Osteoblast (primary cell): Measurements from ENCODE around the gene TMEM250. TPM values are rescaled to one million over a fixed set of nuclear protein-coding genes. Genes with fewer than 3 reads are reported as not detected.

ENCODE experiments used
- DNase-seq: peaks from one replicate; pipeline ENCODE4 v3.0.0; 2011; ENCODE audit warnings: low spot score, mixed read lengths; ENCODE audit not compliant: insufficient read length; ENCODE audit errors: missing footprints
- H2AFZ ChIP-seq: 2 replicates; pipeline ENCODE4 v1.6.0; 2011; ENCODE audit warnings: mild to moderate bottlenecking, low read length
- H3K27ac ChIP-seq: 2 replicates; pipeline ENCODE4 v1.5.1; 2011; ENCODE audit warnings: mild to moderate bottlenecking, low read depth, low read length, moderate library complexity
- H3K27me3 ChIP-seq: 2 replicates; pipeline ENCODE4 v1.6.0; 2012; ENCODE audit warnings: mild to moderate bottlenecking, control low read depth, inconsistent platforms, low read length, moderate library complexity; ENCODE audit not compliant: insufficient read depth
- H3K36me3 ChIP-seq: 2 replicates; pipeline ENCODE4 v1.5.1; 2011; ENCODE audit warnings: mild to moderate bottlenecking, low read length, control low read depth, moderate library complexity; ENCODE audit not compliant: insufficient read depth
- H3K4me1 ChIP-seq: 2 replicates; pipeline ENCODE4 v1.5.1; 2011; ENCODE audit warnings: mild to moderate bottlenecking, low read length, control low read depth, moderate library complexity; ENCODE audit not compliant: insufficient read depth
- H3K4me2 ChIP-seq: 2 replicates; pipeline ENCODE4 v1.6.0; 2011; ENCODE audit warnings: mild to moderate bottlenecking, low read length; ENCODE audit not compliant: insufficient read depth
- H3K4me3 ChIP-seq: fragments of 200-600 bp; sonication (generic); 3 replicates; pipeline ENCODE4 v1.5.1; 2012; ENCODE audit warnings: mild to moderate bottlenecking, low read length, inconsistent platforms; ENCODE audit not compliant: insufficient read depth
- H3K79me2 ChIP-seq: 2 replicates; pipeline ENCODE4 v1.6.0; 2012; ENCODE audit warnings: mild to moderate bottlenecking, low read length, control low read depth, inconsistent platforms; ENCODE audit not compliant: insufficient read depth
- H3K9me3 ChIP-seq: 2 replicates; pipeline ENCODE4 v1.5.1; 2011; ENCODE audit warnings: low read depth, low read length, control low read depth
- H4K20me1 ChIP-seq: 2 replicates; pipeline ENCODE4 v1.6.0; 2012; ENCODE audit warnings: mild to moderate bottlenecking, low read length, control low read depth; ENCODE audit not compliant: insufficient read depth
- CTCF ChIP-seq: IDR thresholded peaks from 2 replicates; pipeline ENCODE4 v1.5.1; 2011; ENCODE audit warnings: mild to moderate bottlenecking, low read depth, low read length, moderate library complexity; ENCODE audit errors: extremely low read depth
- total RNA-seq: library from RNA; depleted of rRNA; stranded (reverse); fragments of >200 nt; gene quantifications from 2 replicates; pipeline ENCODE4 v1.2.3, GENCODE V29; 2012

Gene TMEM250
- total RNA-seq, 1 donor: 65.5 TPM

DNA sequence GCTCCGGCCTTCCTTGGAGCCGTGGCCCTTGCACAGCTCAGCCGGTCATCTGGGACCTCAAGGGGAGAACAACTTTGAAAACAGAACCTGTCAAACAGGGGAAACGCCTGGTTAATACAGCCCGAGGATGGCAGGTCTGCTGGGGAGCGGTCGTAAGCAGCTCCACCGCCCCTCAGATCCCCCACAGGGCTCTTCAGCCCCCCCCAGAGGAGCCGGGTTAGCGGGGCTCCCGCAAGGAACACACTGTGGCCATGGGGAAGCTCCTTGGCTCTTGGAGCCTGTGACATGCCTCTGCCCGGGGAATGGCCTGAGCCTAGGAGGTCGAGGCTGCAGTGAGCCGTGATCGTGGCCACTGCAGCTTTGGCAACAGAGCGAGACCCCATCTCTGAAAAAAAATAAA is 6.8 kb downstream of the TMEM250 start:
- Histone ChIP-seq H3K9me3 (no peaks in the 10 kb centered on the region), H3K4me1 (peaks cover 13% of the 10 kb centered on the region), H4K20me1 (peaks cover 10% of the 10 kb centered on the region), H3K79me2 (peaks cover 11% of the 10 kb centered on the region), H3K4me3 (no peak overlapping the region), H2AFZ (no peak overlapping the region), H3K27ac (no peak overlapping the region), H3K27me3 (no peaks in the 10 kb centered on the region), H3K4me2 (no peak overlapping the region), H3K36me3 (peaks cover 20% of the 10 kb centered on the region)
- TF ChIP-seq CTCF: no peak
- no peak for DNase-seq

- no peak for TF ChIP-seq CTCF
- H3K79me2 ChIP-seq: peaks cover 4% of the 10 kb centered on the region
- H3K9me3 ChIP-seq: no peaks in the 10 kb centered on the region
These were observed 7.5 kb downstream of the TMEM250 start for GRCh38 chr9:136111190-136111589.

GRCh38 chr9:136110082-136111061 is 8.3 kb downstream of the TMEM250 start:
- H2AFZ ChIP-seq: no peak overlapping the region

More at GRCh38 chr9:136111190-136111589, 7.5 kb downstream of the TMEM250 start:
- Histone ChIP-seq H3K27me3 (no peaks in the 10 kb centered on the region), H3K36me3 (peaks cover 17% of the 10 kb centered on the region), H3K27ac (no peak overlapping the region), H3K4me1 (peaks cover 13% of the 10 kb centered on the region), H3K4me2 (no peak overlapping the region), H4K20me1 (peaks cover 10% of the 10 kb centered on the region), H2AFZ (no peak overlapping the region), H3K4me3 (no peak overlapping the region)
- DNase-seq: no peak

More at GRCh38 chr9:136110082-136111061, 8.3 kb downstream of the TMEM250 start:
- H3K4me1 ChIP-seq: peaks cover 17% of the 10 kb centered on the region
- peak overlapping the region; percentile 38 for H3K4me3 ChIP-seq
- no peak for TF ChIP-seq CTCF
- peak; percentile 93 for DNase-seq
- peaks cover 4% of the 10 kb centered on the region for H3K79me2 ChIP-seq
- peaks cover 10% of the 10 kb centered on the region for H3K36me3 ChIP-seq
- peaks cover 4% of the 10 kb centered on the region for H3K27me3 ChIP-seq
- H4K20me1 ChIP-seq: peaks cover 10% of the 10 kb centered on the region
- no peak overlapping the region for H3K27ac ChIP-seq
- H3K4me2 ChIP-seq: peak overlapping the region; percentile 71
- H3K9me3 ChIP-seq: no peaks in the 10 kb centered on the region
